Activated naive CD4-positive, alpha-beta T cell treated with Interleukin-2 at 50 U/mL for 16 hours (primary cell): ENCODE results near the gene USH1G.
"Not testable (repeated sequence)": the region's sequence is repeated elsewhere in the genome, so short reads cannot be mapped to it uniquely, and the experiment has no call there.

Experiments used
- DNase-seq: peaks from one replicate; pipeline ENCODE4 v3.0.0-alpha.2; 2020

The USH1G gene

GRCh38 chr17:74922694-74923537, at the start of gene USH1G:
USH1G (minus strand) TSS chr17:74923255; CDS start chr17:74923073, 182 bp downstream.
- DNase-seq = no peak

- peak; percentile 79 for DNase-seq
Observed at GRCh38 chr17:74972107-74972972, 49.3 kb upstream of the USH1G start, which contains the start of gene HID1. HID1 (minus strand) TSS chr17:74972759; CDS start chr17:74972656, 103 bp downstream.

- no peak for DNase-seq
Observed at GRCh38 chr17:74971842-74972106, 48.7 kb upstream of the USH1G start.

GRCh38 chr17:74971069-74971841, 48.2 kb upstream of the USH1G start:
- DNase-seq = no peak

- DNase-seq = no peak
Observed at GRCh38 chr17:74970395-74970794, 47.3 kb upstream of the USH1G start.

GRCh38 chr17:74969501-74969900, 46.4 kb upstream of the USH1G start:
- not testable (repeated sequence) for DNase-seq

GRCh38 chr17:74968361-74968780, 45.3 kb upstream of the USH1G start:
- DNase-seq = no peak

- DNase-seq = no peak
Observed at GRCh38 chr17:74964988-74965622, 42.0 kb upstream of the USH1G start.

- DNase-seq = no peak
Observed at GRCh38 chr17:74964246-74964761, 41.2 kb upstream of the USH1G start.

- no peak for DNase-seq
Observed at GRCh38 chr17:74963656-74964055, 40.6 kb upstream of the USH1G start.

GRCh38 chr17:74962622-74963394, 39.8 kb upstream of the USH1G start:
- no peak for DNase-seq

GRCh38 chr17:74961657-74962350, 38.7 kb upstream of the USH1G start:
- DNase-seq = peak; percentile 83

GRCh38 chr17:74960570-74961342, 37.7 kb upstream of the USH1G start:
- peak; percentile 50 for DNase-seq

GRCh38 chr17:74959826-74960515, 36.9 kb upstream of the USH1G start:
- no peak for DNase-seq

GRCh38 chr17:74957935-74958740, 35.1 kb upstream of the USH1G start:
- peak; percentile 82 for DNase-seq

GRCh38 chr17:74956093-74956492, 33.0 kb upstream of the USH1G start:
- no peak for DNase-seq

GRCh38 chr17:74954665-74955421, 31.8 kb upstream of the USH1G start:
- no peak for DNase-seq

- no peak for DNase-seq
Observed at GRCh38 chr17:74954115-74954514, 31.1 kb upstream of the USH1G start.
